ENCODE results near the gene ELMO1.

Gene ELMO1

DNA sequence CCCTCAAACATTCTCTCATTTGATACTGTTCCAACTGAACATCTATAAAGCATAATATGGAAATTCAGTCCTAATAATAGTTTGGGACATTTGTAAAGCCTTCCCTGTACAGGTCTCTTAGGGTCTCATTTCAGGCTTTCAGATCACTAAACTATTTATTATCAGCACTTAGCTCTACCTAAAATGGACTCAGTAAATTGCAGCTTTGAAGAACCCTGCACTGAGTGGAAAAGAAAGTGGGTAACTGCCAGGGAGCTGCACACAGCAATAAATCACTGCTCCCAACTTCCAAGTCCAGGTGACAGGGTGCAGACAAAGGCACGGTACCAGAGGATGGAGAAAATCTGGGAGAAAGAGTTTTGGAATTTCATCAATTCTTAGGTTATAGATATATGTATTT, 559.5 kb downstream of the ELMO1 start:
- CTCF ChIA-PET, result no interaction called here
- no peak for TF ChIP-seq ZNF384 (IDR thresholded peaks at IDR 0.05)
- TF ChIP-seq NFRKB (IDR thresholded peaks at IDR 0.05), result no peak
- TF ChIP-seq L3MBTL2 (conservative IDR thresholded peaks at IDR 0.05), result no peak
- TF ChIP-seq FOXA1 (IDR thresholded peaks at IDR 0.05), result no peak
- TF ChIP-seq ELF4 (IDR thresholded peaks at IDR 0.05), result no peak
- TF ChIP-seq LEF1 (IDR thresholded peaks at IDR 0.05; ENCODE audit: borderline replicate concordance), result no peak
- no peak for TF ChIP-seq ARNT (IDR thresholded peaks at IDR 0.05)
- POLR2A ChIA-PET, result no interaction called here
- DNase-seq (ENCODE audit: extremely low spot score), result no peak

DNA sequence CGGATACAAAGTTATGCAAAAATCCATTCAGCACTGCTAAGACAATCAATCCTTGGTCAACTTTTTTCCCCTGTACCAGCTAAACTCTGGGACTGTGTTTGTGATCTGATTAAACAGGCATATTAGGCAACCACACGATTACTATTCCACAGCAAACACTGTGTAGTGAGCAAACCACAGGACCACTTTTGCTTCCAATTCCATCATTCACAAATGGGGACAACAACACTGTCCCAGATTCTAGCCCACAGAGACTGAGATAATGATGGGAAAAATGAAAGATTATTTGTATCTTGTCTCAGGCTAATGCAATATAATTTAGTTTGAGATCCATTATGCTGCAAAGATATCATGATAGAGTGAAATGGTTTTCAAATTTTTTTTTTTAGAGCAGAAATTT, 560.7 kb downstream of the ELMO1 start:
- TF ChIP-seq, protein P1, sequence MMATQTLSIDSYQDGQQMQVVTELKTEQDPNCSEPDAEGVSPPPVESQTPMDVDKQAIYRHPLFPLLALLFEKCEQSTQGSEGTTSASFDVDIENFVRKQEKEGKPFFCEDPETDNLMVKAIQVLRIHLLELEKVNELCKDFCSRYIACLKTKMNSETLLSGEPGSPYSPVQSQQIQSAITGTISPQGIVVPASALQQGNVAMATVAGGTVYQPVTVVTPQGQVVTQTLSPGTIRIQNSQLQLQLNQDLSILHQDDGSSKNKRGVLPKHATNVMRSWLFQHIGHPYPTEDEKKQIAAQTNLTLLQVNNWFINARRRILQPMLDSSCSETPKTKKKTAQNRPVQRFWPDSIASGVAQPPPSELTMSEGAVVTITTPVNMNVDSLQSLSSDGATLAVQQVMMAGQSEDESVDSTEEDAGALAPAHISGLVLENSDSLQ (IDR thresholded peaks at IDR 0.05), result no peak
- TF ChIP-seq L3MBTL2 (conservative IDR thresholded peaks at IDR 0.05) (no peak), TARDBP (IDR thresholded peaks at IDR 0.05) (no peak), ELF4 (IDR thresholded peaks at IDR 0.05) (no peak), FOXA1 (IDR thresholded peaks at IDR 0.05) (no peak), FOXK2 (IDR thresholded peaks at IDR 0.05) (no peak), HDGF (IDR thresholded peaks at IDR 0.05; ENCODE audit: borderline replicate concordance) (no peak), LEF1 (IDR thresholded peaks at IDR 0.05; ENCODE audit: borderline replicate concordance) (no peak), CTBP1 (IDR thresholded peaks at IDR 0.05; ENCODE audit: borderline replicate concordance) (no peak), SP1 (IDR thresholded peaks at IDR 0.05) (no peak), ARNT (IDR thresholded peaks at IDR 0.05) (no peak), ZNF384 (IDR thresholded peaks at IDR 0.05) (no peak), SUZ12 (IDR thresholded peaks at IDR 0.05) (no peak)
- ChIA-PET POLR2A (no interaction called here), CTCF (no interaction called here)
- DNase-seq (ENCODE audit: extremely low spot score), result no peak

DNA sequence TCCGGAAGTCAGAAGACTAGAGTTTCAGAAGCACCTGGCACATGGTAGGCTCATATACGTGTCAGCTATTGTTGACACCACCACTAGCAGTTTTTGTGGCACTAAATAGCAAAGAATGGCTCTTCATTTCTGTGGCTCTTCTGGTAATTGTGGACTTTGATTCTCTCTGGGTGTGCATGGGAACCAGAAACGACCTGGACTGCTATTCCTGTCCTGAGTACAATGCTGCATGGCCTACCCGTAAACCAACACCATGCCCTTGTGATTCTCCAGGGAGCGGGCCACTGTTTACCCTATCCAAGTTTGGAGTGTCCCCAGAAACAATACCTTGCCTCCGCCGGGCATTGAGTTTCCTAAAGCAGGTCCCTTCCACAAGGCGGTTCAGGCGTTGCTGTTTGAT, 561.4 kb downstream of the ELMO1 start:
- POLR2A ChIA-PET, result no interaction called here
- DNase-seq (ENCODE audit: extremely low spot score), result no peak
- CTCF ChIA-PET, result no interaction called here

DNA sequence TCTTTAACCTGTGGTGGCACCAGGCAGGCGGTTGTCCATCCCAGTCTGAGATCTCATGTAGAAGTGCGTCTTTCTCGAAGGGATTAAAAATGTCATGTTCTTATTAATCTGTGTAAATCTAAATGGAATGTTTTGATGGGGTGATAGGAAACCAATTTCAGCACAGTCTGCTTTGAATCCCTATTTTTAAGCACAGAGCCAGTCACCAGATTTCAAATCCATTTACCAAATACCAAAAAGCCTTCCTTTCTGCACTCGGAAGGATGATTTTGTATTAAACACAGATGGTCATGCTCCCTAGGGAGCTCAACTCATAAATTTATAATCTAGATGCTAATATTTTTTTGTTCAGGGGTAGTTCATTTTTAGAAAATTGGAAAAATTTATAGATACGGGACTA, 563.8 kb downstream of the ELMO1 start:
- ChIA-PET POLR2A (no interaction called here), CTCF (interaction anchor here (1.0 kb wide), 1 partner anchor 83 kb away, joined by 3 read pairs; no protein-coding TSS in a partner anchor)
- no peak for DNase-seq (ENCODE audit: extremely low spot score)
- TF ChIP-seq FOXK2 (IDR thresholded peaks at IDR 0.05), result no peak

More for the DNA sequence above, 561.4 kb downstream of the ELMO1 start:
- TF ChIP-seq ELF4 (IDR thresholded peaks at IDR 0.05) (no peak), FOXA1 (IDR thresholded peaks at IDR 0.05) (no peak), NFRKB (IDR thresholded peaks at IDR 0.05) (no peak), L3MBTL2 (conservative IDR thresholded peaks at IDR 0.05) (no peak), CTBP1 (IDR thresholded peaks at IDR 0.05; ENCODE audit: borderline replicate concordance) (no peak), SUZ12 (IDR thresholded peaks at IDR 0.05) (no peak), HDGF (IDR thresholded peaks at IDR 0.05; ENCODE audit: borderline replicate concordance) (no peak), LEF1 (IDR thresholded peaks at IDR 0.05; ENCODE audit: borderline replicate concordance) (no peak), ARNT (IDR thresholded peaks at IDR 0.05) (no peak), FOXM1 (IDR thresholded peaks at IDR 0.05; ENCODE audit: borderline replicate concordance) (no peak), TARDBP (IDR thresholded peaks at IDR 0.05) (no peak), SP1 (IDR thresholded peaks at IDR 0.05) (no peak), BHLHE40 (IDR thresholded peaks at IDR 0.05; ENCODE audit: borderline replicate concordance) (no peak), ZNF384 (IDR thresholded peaks at IDR 0.05) (no peak), FOXK2 (IDR thresholded peaks at IDR 0.05) (no peak)
- TF ChIP-seq, protein P1 (IDR thresholded peaks at IDR 0.05), result no peak

DNA sequence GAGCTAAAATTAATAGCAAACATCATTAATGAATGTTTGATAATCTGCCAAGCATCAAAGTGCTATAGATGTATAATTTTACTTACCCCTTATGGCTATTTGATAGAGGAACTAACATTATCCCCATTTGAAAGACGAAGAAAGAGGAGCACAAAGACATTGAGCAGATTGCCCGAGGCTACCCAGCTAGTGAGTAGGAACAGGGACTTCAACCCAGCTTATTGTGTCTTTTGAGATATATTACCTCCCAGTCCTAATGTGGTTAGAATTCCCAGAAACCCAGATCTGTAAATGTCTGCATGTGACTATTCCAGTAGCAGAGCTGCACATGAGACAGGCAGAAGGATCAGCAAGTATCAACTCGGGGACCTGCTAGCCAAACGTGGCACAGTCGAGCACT, 564.3 kb downstream of the ELMO1 start:
- TF ChIP-seq FOXA1 (IDR thresholded peaks at IDR 0.05) (no peak), BHLHE40 (IDR thresholded peaks at IDR 0.05; ENCODE audit: borderline replicate concordance) (no peak), FOXM1 (IDR thresholded peaks at IDR 0.05; ENCODE audit: borderline replicate concordance) (no peak), FOXK2 (IDR thresholded peaks at IDR 0.05) (no peak), LEF1 (IDR thresholded peaks at IDR 0.05; ENCODE audit: borderline replicate concordance) (no peak), TARDBP (IDR thresholded peaks at IDR 0.05) (no peak), ARNT (IDR thresholded peaks at IDR 0.05) (no peak), SUZ12 (IDR thresholded peaks at IDR 0.05) (no peak), CTBP1 (IDR thresholded peaks at IDR 0.05; ENCODE audit: borderline replicate concordance) (no peak), NFRKB (IDR thresholded peaks at IDR 0.05) (no peak), SP1 (IDR thresholded peaks at IDR 0.05) (no peak), ZNF384 (IDR thresholded peaks at IDR 0.05) (no peak), ELF4 (IDR thresholded peaks at IDR 0.05) (no peak), L3MBTL2 (conservative IDR thresholded peaks at IDR 0.05) (no peak), HDGF (IDR thresholded peaks at IDR 0.05; ENCODE audit: borderline replicate concordance) (no peak)
- TF ChIP-seq, protein P1 (IDR thresholded peaks at IDR 0.05), result no peak
- POLR2A ChIA-PET, result no interaction called here
- CTCF ChIA-PET, result no interaction called here
- no peak for DNase-seq (ENCODE audit: extremely low spot score)

DNA sequence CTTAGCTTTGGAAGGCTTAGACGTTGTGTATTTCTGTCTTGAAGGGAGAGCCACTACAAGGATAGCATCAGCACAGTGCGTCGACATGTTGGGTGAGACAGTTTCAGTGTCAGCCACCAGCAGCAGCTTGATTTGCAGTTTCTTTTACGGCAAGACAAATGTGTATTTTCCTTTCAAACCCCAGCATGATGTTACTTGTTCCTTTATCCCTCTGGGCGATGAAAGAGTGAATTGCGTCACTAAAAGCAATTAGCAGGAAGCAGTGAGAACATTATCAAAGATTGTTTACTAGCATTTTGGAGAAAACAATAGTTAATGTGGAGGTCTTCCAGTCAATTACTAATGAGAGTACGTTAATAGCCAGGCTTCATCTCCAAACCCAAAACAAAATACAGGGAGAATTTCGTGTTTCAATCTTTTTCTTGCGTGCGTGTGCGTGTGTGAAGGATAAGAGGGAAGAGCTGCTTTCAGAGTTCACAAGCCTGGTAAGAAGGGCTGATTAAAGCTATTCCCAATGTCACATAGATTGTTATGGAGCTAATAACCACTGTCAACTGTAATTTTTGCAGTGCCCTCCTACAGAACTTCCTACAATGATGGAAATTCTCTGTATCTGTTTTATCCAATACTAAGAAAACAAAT, 567.3 kb downstream of the ELMO1 start:
- ChIA-PET POLR2A (no interaction called here), CTCF (no interaction called here)
- DNase-seq (ENCODE audit: extremely low spot score), result no peak
- TF ChIP-seq BHLHE40 (IDR thresholded peaks at IDR 0.05; ENCODE audit: borderline replicate concordance) (no peak), SP1 (IDR thresholded peaks at IDR 0.05) (no peak), ZNF384 (IDR thresholded peaks at IDR 0.05) (no peak), TARDBP (IDR thresholded peaks at IDR 0.05) (no peak), NFRKB (IDR thresholded peaks at IDR 0.05) (no peak), FOXA1 (IDR thresholded peaks at IDR 0.05) (no peak), CTBP1 (IDR thresholded peaks at IDR 0.05; ENCODE audit: borderline replicate concordance) (no peak), SUZ12 (IDR thresholded peaks at IDR 0.05) (no peak)
- TF ChIP-seq, protein P1 (IDR thresholded peaks at IDR 0.05), result no peak
